ENCODE data around the gene BTNL9.

BTNL9 gene

GRCh38 chr5:181051841-181052671 lies 12.0 kb downstream of the BTNL9 start:
- no peaks in the 10 kb centered on the region for H3K9me3 ChIP-seq (ENCODE audit: control insufficient read depth in 1 of 2, low read length in 2 of 2)
- H3K4me1 ChIP-seq (ENCODE audit: control insufficient read depth in 1 of 2, insufficient read depth in 2 of 2, low read length in 2 of 2), result peaks cover 0 to 10% of the 10 kb centered on the region in 2 donors
- no peak overlapping the region for H3K27ac ChIP-seq (ENCODE audit: low read depth, low read length)
- peaks cover 53 to 59% of the 10 kb centered on the region in 2 donors for H3K27me3 ChIP-seq (ENCODE audit: control insufficient read depth in 1 of 2, insufficient read depth in 2 of 2, low read length in 2 of 2)
- H3K9ac ChIP-seq (ENCODE audit: low read depth in 1 of 2, low read length in 2 of 2), result no peak overlapping the region
- H3K36me3 ChIP-seq (ENCODE audit: control insufficient read depth in 1 of 2, insufficient read depth in 2 of 2, low read length in 2 of 2), result no peaks in the 10 kb centered on the region
- H3K4me3 ChIP-seq (ENCODE audit: low read depth in 1 of 2, low read length in 2 of 2), result peak overlapping the region in 1 of 2 donors; percentile 48

- H3K9ac ChIP-seq (ENCODE audit: low read depth in 1 of 2, low read length in 2 of 2), result peak overlapping the region in 1 of 2 donors; percentile 12
- H3K27me3 ChIP-seq (ENCODE audit: control insufficient read depth in 1 of 2, insufficient read depth in 2 of 2, low read length in 2 of 2), result peaks cover 53 to 60% of the 10 kb centered on the region in 2 donors
- H3K9me3 ChIP-seq (ENCODE audit: control insufficient read depth in 1 of 2, low read length in 2 of 2), result no peaks in the 10 kb centered on the region
- peak overlapping the region; percentile 73 to 77 for H3K4me3 ChIP-seq (ENCODE audit: low read depth in 1 of 2, low read length in 2 of 2)
- H3K27ac ChIP-seq (ENCODE audit: low read depth, low read length), result no peak overlapping the region
- H3K36me3 ChIP-seq (ENCODE audit: control insufficient read depth in 1 of 2, insufficient read depth in 2 of 2, low read length in 2 of 2), result no peaks in the 10 kb centered on the region
- H3K4me1 ChIP-seq (ENCODE audit: control insufficient read depth in 1 of 2, insufficient read depth in 2 of 2, low read length in 2 of 2), result peaks cover 0 to 10% of the 10 kb centered on the region in 2 donors
Measured at GRCh38 chr5:181052672-181053487, 12.8 kb downstream of the BTNL9 start.

- Histone ChIP-seq H3K9me3 (ENCODE audit: control insufficient read depth in 1 of 2, low read length in 2 of 2) (no peaks in the 10 kb centered on the region), H3K9ac (ENCODE audit: low read depth in 1 of 2, low read length in 2 of 2) (peak overlapping the region in 1 of 2 donors; percentile 12), H3K4me3 (ENCODE audit: low read depth in 1 of 2, low read length in 2 of 2) (peak overlapping the region; percentile 73 to 77), H3K27ac (ENCODE audit: low read depth, low read length) (no peak overlapping the region), H3K27me3 (ENCODE audit: control insufficient read depth in 1 of 2, insufficient read depth in 2 of 2, low read length in 2 of 2) (peaks cover 60 to 61% of the 10 kb centered on the region in 2 donors), H3K36me3 (ENCODE audit: control insufficient read depth in 1 of 2, insufficient read depth in 2 of 2, low read length in 2 of 2) (no peaks in the 10 kb centered on the region), H3K4me1 (ENCODE audit: control insufficient read depth in 1 of 2, insufficient read depth in 2 of 2, low read length in 2 of 2) (peaks cover 0 to 10% of the 10 kb centered on the region in 2 donors)
Measured at GRCh38 chr5:181053488-181054121, 13.5 kb downstream of the BTNL9 start.

GRCh38 chr5:181054138-181054537 lies 14.1 kb downstream of the BTNL9 start:
- Histone ChIP-seq H3K4me1 (ENCODE audit: control insufficient read depth in 1 of 2, insufficient read depth in 2 of 2, low read length in 2 of 2) (peaks cover 0 to 10% of the 10 kb centered on the region in 2 donors), H3K9ac (ENCODE audit: low read depth in 1 of 2, low read length in 2 of 2) (no peak overlapping the region), H3K27ac (ENCODE audit: low read depth, low read length) (no peak overlapping the region), H3K36me3 (ENCODE audit: control insufficient read depth in 1 of 2, insufficient read depth in 2 of 2, low read length in 2 of 2) (no peaks in the 10 kb centered on the region), H3K4me3 (ENCODE audit: low read depth in 1 of 2, low read length in 2 of 2) (peak overlapping the region in 1 of 2 donors; percentile 73), H3K27me3 (ENCODE audit: control insufficient read depth in 1 of 2, insufficient read depth in 2 of 2, low read length in 2 of 2) (peaks cover 60 to 65% of the 10 kb centered on the region in 2 donors), H3K9me3 (ENCODE audit: control insufficient read depth in 1 of 2, low read length in 2 of 2) (no peaks in the 10 kb centered on the region)

- no peaks in the 10 kb centered on the region for H3K9me3 ChIP-seq (ENCODE audit: control insufficient read depth in 1 of 2, low read length in 2 of 2)
- H3K4me3 ChIP-seq (ENCODE audit: low read depth in 1 of 2, low read length in 2 of 2), result no peak overlapping the region
- no peaks in the 10 kb centered on the region for H3K36me3 ChIP-seq (ENCODE audit: control insufficient read depth in 1 of 2, insufficient read depth in 2 of 2, low read length in 2 of 2)
- no peak overlapping the region for H3K9ac ChIP-seq (ENCODE audit: low read depth in 1 of 2, low read length in 2 of 2)
- peaks cover 0 to 10% of the 10 kb centered on the region in 2 donors for H3K4me1 ChIP-seq (ENCODE audit: control insufficient read depth in 1 of 2, insufficient read depth in 2 of 2, low read length in 2 of 2)
- H3K27ac ChIP-seq (ENCODE audit: low read depth, low read length), result no peak overlapping the region
- H3K27me3 ChIP-seq (ENCODE audit: control insufficient read depth in 1 of 2, insufficient read depth in 2 of 2, low read length in 2 of 2), result peaks cover 59 to 65% of the 10 kb centered on the region in 2 donors
Measured at GRCh38 chr5:181054871-181055459, 14.9 kb downstream of the BTNL9 start.

- Histone ChIP-seq H3K36me3 (ENCODE audit: control insufficient read depth in 1 of 2, insufficient read depth in 2 of 2, low read length in 2 of 2) (no peaks in the 10 kb centered on the region), H3K4me1 (ENCODE audit: control insufficient read depth in 1 of 2, insufficient read depth in 2 of 2, low read length in 2 of 2) (peaks cover 0 to 10% of the 10 kb centered on the region in 2 donors), H3K9ac (ENCODE audit: low read depth in 1 of 2, low read length in 2 of 2) (no peak overlapping the region), H3K4me3 (ENCODE audit: low read depth in 1 of 2, low read length in 2 of 2) (no peak overlapping the region), H3K27me3 (ENCODE audit: control insufficient read depth in 1 of 2, insufficient read depth in 2 of 2, low read length in 2 of 2) (peaks cover 51 to 66% of the 10 kb centered on the region in 2 donors), H3K27ac (ENCODE audit: low read depth, low read length) (no peak overlapping the region), H3K9me3 (ENCODE audit: control insufficient read depth in 1 of 2, low read length in 2 of 2) (no peaks in the 10 kb centered on the region)
Measured at GRCh38 chr5:181056431-181056830, 16.4 kb downstream of the BTNL9 start.

- H3K4me3 ChIP-seq (ENCODE audit: low read depth in 1 of 2, low read length in 2 of 2), result no peak overlapping the region
- no peak overlapping the region for H3K9ac ChIP-seq (ENCODE audit: low read depth in 1 of 2, low read length in 2 of 2)
- H3K36me3 ChIP-seq (ENCODE audit: control insufficient read depth in 1 of 2, insufficient read depth in 2 of 2, low read length in 2 of 2), result no peaks in the 10 kb centered on the region
- H3K9me3 ChIP-seq (ENCODE audit: control insufficient read depth in 1 of 2, low read length in 2 of 2), result no peaks in the 10 kb centered on the region
- no peak overlapping the region for H3K27ac ChIP-seq (ENCODE audit: low read depth, low read length)
- H3K27me3 ChIP-seq (ENCODE audit: control insufficient read depth in 1 of 2, insufficient read depth in 2 of 2, low read length in 2 of 2), result peaks cover 40 to 58% of the 10 kb centered on the region in 2 donors
- peaks cover 0 to 10% of the 10 kb centered on the region in 2 donors for H3K4me1 ChIP-seq (ENCODE audit: control insufficient read depth in 1 of 2, insufficient read depth in 2 of 2, low read length in 2 of 2)
Measured at GRCh38 chr5:181058321-181058720, 18.3 kb downstream of the BTNL9 start.

- Histone ChIP-seq H3K9ac (ENCODE audit: low read depth in 1 of 2, low read length in 2 of 2) (no peak overlapping the region), H3K4me1 (ENCODE audit: control insufficient read depth in 1 of 2, insufficient read depth in 2 of 2, low read length in 2 of 2) (peaks cover 0 to 4% of the 10 kb centered on the region in 2 donors), H3K4me3 (ENCODE audit: low read depth in 1 of 2, low read length in 2 of 2) (no peak overlapping the region), H3K27ac (ENCODE audit: low read depth, low read length) (no peak overlapping the region), H3K9me3 (ENCODE audit: control insufficient read depth in 1 of 2, low read length in 2 of 2) (no peaks in the 10 kb centered on the region), H3K36me3 (ENCODE audit: control insufficient read depth in 1 of 2, insufficient read depth in 2 of 2, low read length in 2 of 2) (no peaks in the 10 kb centered on the region), H3K27me3 (ENCODE audit: control insufficient read depth in 1 of 2, insufficient read depth in 2 of 2, low read length in 2 of 2) (peaks cover 35 to 53% of the 10 kb centered on the region in 2 donors)
Measured at GRCh38 chr5:181058786-181059296, 18.8 kb downstream of the BTNL9 start.

- Histone ChIP-seq H3K4me1 (ENCODE audit: control insufficient read depth in 1 of 2, insufficient read depth in 2 of 2, low read length in 2 of 2) (no peaks in the 10 kb centered on the region), H3K36me3 (ENCODE audit: control insufficient read depth in 1 of 2, insufficient read depth in 2 of 2, low read length in 2 of 2) (no peaks in the 10 kb centered on the region), H3K27ac (ENCODE audit: low read depth, low read length) (no peak overlapping the region), H3K4me3 (ENCODE audit: low read depth in 1 of 2, low read length in 2 of 2) (no peak overlapping the region), H3K27me3 (ENCODE audit: control insufficient read depth in 1 of 2, insufficient read depth in 2 of 2, low read length in 2 of 2) (peaks cover 28 to 46% of the 10 kb centered on the region in 2 donors), H3K9ac (ENCODE audit: low read depth in 1 of 2, low read length in 2 of 2) (no peak overlapping the region), H3K9me3 (ENCODE audit: control insufficient read depth in 1 of 2, low read length in 2 of 2) (no peaks in the 10 kb centered on the region)
Measured at GRCh38 chr5:181059297-181060230, 19.5 kb downstream of the BTNL9 start.

All from duodenal mucosa (tissue), 2 donors.